Nephron progenitor cell (in vitro differentiated cells): Measurements from ENCODE around the gene FOXM1.
"Not testable (repeated sequence)": the region's sequence is repeated elsewhere in the genome, so short reads cannot be mapped to it uniquely, and the experiment has no call there.

Experiments used
- DNase-seq: peaks from one replicate; pipeline ENCODE4 v3.0.0; 2021
- H3K27ac Mint-ChIP-seq: 2 replicates; pipeline ENCODE4 v1.8.0; 2021; ENCODE audit warnings: mild to moderate bottlenecking, moderate library complexity, mixed read lengths
- H3K27me3 Mint-ChIP-seq: 2 replicates; pipeline ENCODE4 v1.8.0; 2021; ENCODE audit warnings: mild to moderate bottlenecking, low read depth, mixed read lengths; ENCODE audit not compliant: poor library complexity
- H3K36me3 Mint-ChIP-seq: 2 replicates; pipeline ENCODE4 v1.8.0; 2021; ENCODE audit warnings: low read depth, mixed read lengths
- H3K4me1 Mint-ChIP-seq: 2 replicates; pipeline ENCODE4 v1.8.0; 2021; ENCODE audit warnings: mixed read lengths
- H3K4me3 Mint-ChIP-seq: 2 replicates; pipeline ENCODE4 v1.8.0; 2021; ENCODE audit warnings: mild to moderate bottlenecking, moderate library complexity, mixed read lengths
- H3K9me3 Mint-ChIP-seq: 2 replicates; pipeline ENCODE4 v1.8.0; 2021; ENCODE audit warnings: mild to moderate bottlenecking, moderate library complexity, mixed read lengths
- CTCF ChIP-seq: fragments of 200-600 bp; sonication (generic); IDR thresholded peaks from 2 replicates; pipeline ENCODE4 v1.5.0; 2021; ENCODE audit warnings: antibody characterized with exemption

The FOXM1 gene

DNA sequence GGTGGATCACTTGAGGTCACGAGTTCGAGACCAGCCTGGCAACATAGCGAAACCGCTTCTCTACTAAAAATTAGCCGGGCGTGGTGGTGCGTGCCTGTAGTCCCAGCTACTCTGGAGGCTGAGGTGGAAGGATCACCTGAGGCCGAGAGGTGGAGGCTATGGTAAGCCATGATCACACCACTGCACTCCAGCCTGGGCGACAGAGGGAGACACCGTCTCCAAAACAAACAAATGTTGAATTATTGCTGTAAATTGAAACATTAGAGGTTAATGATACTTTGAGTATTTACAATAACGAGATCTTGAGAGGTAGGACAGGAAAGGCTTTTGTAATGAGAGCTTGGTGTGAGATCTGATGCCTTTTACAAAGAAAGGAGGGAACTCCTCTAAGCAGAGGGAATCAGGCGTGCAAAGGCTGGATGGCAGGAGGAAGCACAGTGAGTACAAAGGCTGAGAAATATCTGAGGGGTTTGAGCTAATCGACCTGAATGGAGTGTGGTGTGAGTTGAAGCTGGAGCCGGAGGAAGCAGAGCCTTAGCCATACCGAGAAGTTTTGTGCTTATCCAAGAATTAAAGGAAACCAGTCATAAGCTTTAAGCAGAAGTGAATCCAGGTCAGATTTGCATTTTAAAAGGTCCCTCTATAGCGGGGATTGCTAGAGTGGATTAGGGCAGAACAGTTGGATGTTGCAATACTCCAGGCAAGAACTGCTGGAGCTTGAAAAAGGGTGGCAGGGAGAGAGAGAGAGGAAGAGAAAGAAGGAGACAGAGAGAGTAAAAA is 1.2 kb upstream of the FOXM1 start:
- H3K27ac Mint-ChIP-seq: peak overlapping the region; percentile 91
- DNase-seq: no peak
- no peak for TF ChIP-seq CTCF

DNA sequence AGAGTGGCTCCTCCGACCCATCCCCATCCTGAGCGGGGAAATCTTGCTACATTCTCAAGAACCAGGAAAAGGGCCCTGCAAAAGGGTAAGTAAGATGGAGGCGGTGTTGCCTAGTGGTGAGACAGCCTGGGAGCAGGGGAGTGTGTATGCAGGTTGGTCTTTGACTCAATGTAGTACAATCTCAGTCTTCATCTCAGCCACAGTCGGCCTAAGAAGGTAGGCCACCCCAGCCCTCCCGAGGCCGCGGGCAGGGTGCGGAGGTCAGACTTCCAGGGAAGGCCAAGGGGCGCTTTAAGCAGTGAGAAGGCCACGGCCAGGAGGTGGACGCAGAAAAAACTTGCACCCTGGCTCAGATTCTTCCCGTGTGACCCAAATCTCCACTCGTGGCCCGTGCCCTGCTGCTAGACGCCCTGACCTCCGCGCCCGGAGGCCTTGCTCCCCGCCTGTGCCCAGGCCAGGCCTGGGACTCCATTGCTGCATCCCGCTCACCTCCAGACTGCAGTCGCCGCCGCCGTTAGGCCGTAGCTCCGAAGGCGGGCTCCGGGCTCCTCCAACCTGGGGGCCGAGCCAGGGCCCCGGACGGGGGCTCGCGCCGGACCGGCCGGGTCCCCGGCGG is 435 bp downstream of the FOXM1 start:
- Mint-ChIP-seq H3K4me3 (peak overlapping the region; percentile 83), H3K36me3 (peaks cover 28% of the 10 kb centered on the region), H3K27me3 (peaks cover 2% of the 10 kb centered on the region), H3K9me3 (no peaks in the 10 kb centered on the region), H3K4me1 (peaks cover 41% of the 10 kb centered on the region), H3K27ac (no peak overlapping the region)
- no peak for TF ChIP-seq CTCF
- DNase-seq: no peak

More for the DNA sequence above, 1.2 kb upstream of the FOXM1 start:
- Mint-ChIP-seq H3K4me3 (peak overlapping the region; percentile 94), H3K9me3 (no peaks in the 10 kb centered on the region), H3K36me3 (peaks cover 27% of the 10 kb centered on the region), H3K4me1 (peaks cover 41% of the 10 kb centered on the region), H3K27me3 (no peaks in the 10 kb centered on the region)

DNA sequence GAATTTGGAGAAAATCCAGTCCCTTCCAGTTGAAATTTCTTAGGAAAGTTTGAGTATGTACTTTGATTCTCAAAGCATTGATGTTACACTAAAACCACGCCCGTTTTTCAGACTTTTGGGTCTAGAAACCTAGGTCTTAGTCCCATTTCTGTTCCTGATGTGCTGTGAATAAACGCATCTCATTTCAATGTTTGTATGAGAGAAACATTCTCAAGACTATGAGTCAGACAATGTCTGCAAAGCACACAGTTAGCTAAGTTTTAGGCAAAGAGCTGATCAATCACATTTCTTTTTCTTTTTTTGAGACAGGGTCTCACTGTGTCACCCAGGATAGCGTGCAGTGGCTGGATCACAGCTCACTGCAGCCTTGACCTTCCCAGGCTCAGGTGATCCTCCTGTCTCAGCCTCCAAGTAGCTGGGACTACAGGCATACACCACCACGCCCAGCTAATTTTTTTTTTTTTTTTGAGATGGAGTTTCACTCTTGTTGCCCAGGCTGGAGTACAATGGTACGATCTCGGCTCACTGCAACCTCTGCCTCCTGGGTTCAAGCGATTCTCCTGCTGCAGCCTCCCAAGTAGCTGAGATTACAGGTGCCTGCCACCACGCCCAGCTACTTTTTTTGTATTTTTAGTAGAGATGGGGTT is 7.9 kb downstream of the FOXM1 start:
- H3K4me3 Mint-ChIP-seq, H3K27ac Mint-ChIP-seq, H3K4me1 Mint-ChIP-seq, H3K9me3 Mint-ChIP-seq, DNase-seq, H3K27me3 Mint-ChIP-seq: not testable (repeated sequence)
- peaks cover 50% of the 10 kb centered on the region for H3K36me3 Mint-ChIP-seq

- peaks cover 4% of the 10 kb centered on the region for H3K4me1 Mint-ChIP-seq
Observed at GRCh38 chr12:2864198-2864597, 12.8 kb downstream of the FOXM1 start.

DNA sequence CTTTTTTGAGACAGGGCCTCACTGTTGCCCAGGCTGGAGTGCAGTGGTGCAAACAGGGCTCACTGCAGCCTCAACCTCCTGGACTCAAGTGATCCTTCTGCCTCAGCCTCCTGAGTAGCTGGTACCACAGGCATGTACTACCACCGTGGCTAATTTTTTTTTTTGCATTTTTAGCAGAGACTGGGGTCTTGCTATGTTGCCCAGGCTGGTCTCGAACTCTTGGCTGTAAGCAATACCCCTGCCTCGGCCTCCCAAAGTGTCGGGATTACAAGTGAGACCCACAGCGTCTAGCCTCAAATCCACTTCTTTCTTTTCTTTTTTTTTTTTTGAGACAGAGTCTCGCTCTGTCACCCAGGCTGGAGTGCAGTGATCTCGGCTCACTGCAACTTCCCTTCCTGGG is 13.6 kb downstream of the FOXM1 start:
- not testable (repeated sequence) for H3K4me3 Mint-ChIP-seq, H3K9me3 Mint-ChIP-seq, H3K27me3 Mint-ChIP-seq, DNase-seq, H3K27ac Mint-ChIP-seq
- Mint-ChIP-seq H3K36me3 (peaks cover 72% of the 10 kb centered on the region), H3K4me1 (peaks cover 10% of the 10 kb centered on the region)

More at GRCh38 chr12:2864198-2864597, 12.8 kb downstream of the FOXM1 start:
- no peak overlapping the region for H3K4me3 Mint-ChIP-seq
- no peaks in the 10 kb centered on the region for H3K27me3 Mint-ChIP-seq
- peaks cover 75% of the 10 kb centered on the region for H3K36me3 Mint-ChIP-seq
- DNase-seq: no peak
- no peak for TF ChIP-seq CTCF
- H3K9me3 Mint-ChIP-seq: no peaks in the 10 kb centered on the region
- H3K27ac Mint-ChIP-seq: no peak overlapping the region

DNA sequence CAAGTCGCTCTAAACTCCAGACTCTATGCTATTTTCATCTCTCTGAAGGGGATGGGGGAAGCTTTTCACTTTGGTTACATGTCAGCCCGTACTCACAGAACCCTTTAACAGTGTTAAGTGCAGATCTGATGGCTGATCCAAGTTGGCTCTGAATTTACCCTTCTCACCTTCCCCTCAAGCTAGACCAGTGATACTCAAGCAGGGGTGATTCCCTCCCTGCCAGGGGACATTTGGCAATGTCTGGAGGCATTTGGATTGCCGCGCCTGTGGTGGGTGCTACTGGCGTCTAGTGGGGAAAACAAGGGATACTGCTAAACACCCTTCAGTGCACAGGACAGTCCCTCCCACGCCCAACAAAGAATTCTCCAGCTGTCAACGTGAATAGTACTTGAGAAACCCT is 14.1 kb downstream of the FOXM1 start:
- Mint-ChIP-seq H3K4me3 (no peak overlapping the region), H3K9me3 (no peaks in the 10 kb centered on the region), H3K4me1 (peaks cover 15% of the 10 kb centered on the region), H3K27ac (no peak overlapping the region), H3K27me3 (no peaks in the 10 kb centered on the region), H3K36me3 (peaks cover 69% of the 10 kb centered on the region)
- DNase-seq: no peak
- no peak for TF ChIP-seq CTCF
